HFFc6 (cell line): ENCODE data around the gene ADCY4. TPM values are rescaled to one million over a fixed set of nuclear protein-coding genes. Genes with fewer than 3 reads are reported as not detected.

Experiments
- DNase-seq: peaks from one replicate; pipeline ENCODE4 v3.0.0-alpha.2; 2018
- H3K27ac Mint-ChIP-seq: 2 replicates; pipeline ENCODE4 v1.8.0; 2020; ENCODE audit warnings: mild to moderate bottlenecking, mixed read lengths
- H3K27me3 Mint-ChIP-seq: 2 replicates; pipeline ENCODE4 v1.8.0; 2021; ENCODE audit warnings: mild to moderate bottlenecking, moderate library complexity, mixed read lengths; ENCODE audit not compliant: insufficient read depth
- H3K36me3 Mint-ChIP-seq: 2 replicates; pipeline ENCODE4 v1.8.0; 2021; ENCODE audit warnings: low read depth, mixed read lengths
- H3K4me1 Mint-ChIP-seq: 2 replicates; pipeline ENCODE4 v1.8.0; 2020; ENCODE audit warnings: low read depth, mixed read lengths
- H3K4me3 Mint-ChIP-seq: 2 replicates; pipeline ENCODE4 v1.8.0; 2020; ENCODE audit warnings: mild to moderate bottlenecking, moderate library complexity, mixed read lengths
- H3K9me3 Mint-ChIP-seq: 2 replicates; pipeline ENCODE4 v1.8.0; 2020; ENCODE audit warnings: mild to moderate bottlenecking, mixed read lengths
- CTCF ChIP-seq: fragments of 200-600 bp; sonication (generic); IDR thresholded peaks from 2 replicates; pipeline ENCODE4 v1.5.0; 2021; ENCODE audit warnings: antibody characterized with exemption, mild to moderate bottlenecking
- total RNA-seq, 6 experiments: library from RNA; stranded (reverse); fragmentation: NEBNext Ultra II Directional; extraction: Animal tissue kit (Norgen Biotek cat#: 25700); gene quantifications; 2 replicates in 1 of 6; 3 replicates in 5 of 6; pipeline ENCODE4 v1.2.3, GENCODE V29; 2021

ADCY4 gene
- total RNA-seq, 6 experiments from 2014 or later = 0.25 to 0.41 (median 0.34) TPM; not detected in 3

GRCh38 chr14:24277606-24278321, 57.1 kb downstream of the ADCY4 start:
- no peak overlapping the region for H3K27ac Mint-ChIP-seq
- H3K4me1 Mint-ChIP-seq = peaks cover 41% of the 10 kb centered on the region
- H3K36me3 Mint-ChIP-seq = no peaks in the 10 kb centered on the region
- H3K27me3 Mint-ChIP-seq = no peaks in the 10 kb centered on the region; the same call in 1 of the 2 replicates
- H3K4me3 Mint-ChIP-seq = no peak overlapping the region
- DNase-seq = no peak
- TF ChIP-seq CTCF = no peak
- no peaks in the 10 kb centered on the region for H3K9me3 Mint-ChIP-seq

GRCh38 chr14:24277071-24277470, 57.8 kb downstream of the ADCY4 start:
- no peak for DNase-seq
- Mint-ChIP-seq H3K9me3 (no peaks in the 10 kb centered on the region), H3K27ac (no peak overlapping the region), H3K27me3 (no peaks in the 10 kb centered on the region), H3K4me3 (no peak overlapping the region), H3K36me3 (no peaks in the 10 kb centered on the region), H3K4me1 (peaks cover 48% of the 10 kb centered on the region)
- TF ChIP-seq CTCF = no peak

- Mint-ChIP-seq H3K36me3 (0 out of 2 replicates have a peak, but pooled peaks cover 4% of the 10 kb centered on the region), H3K4me1 (peaks cover 44% of the 10 kb centered on the region), H3K27me3 (peaks cover 3% of the 10 kb centered on the region; the same call in 1 of the 2 replicates), H3K27ac (peak overlapping the region; percentile 2; the same call in 1 of the 2 replicates), H3K9me3 (no peaks in the 10 kb centered on the region), H3K4me3 (no peak overlapping the region)
- no peak for DNase-seq
- no peak for TF ChIP-seq CTCF
Observed at GRCh38 chr14:24274101-24274543, 60.7 kb downstream of the ADCY4 start.

- Mint-ChIP-seq H3K9me3 (no peaks in the 10 kb centered on the region), H3K27me3 (peaks cover 3% of the 10 kb centered on the region; the same call in 1 of the 2 replicates), H3K27ac (no peak overlapping the region), H3K4me1 (peaks cover 38% of the 10 kb centered on the region), H3K4me3 (no peak overlapping the region), H3K36me3 (0 out of 2 replicates have a peak, but pooled peaks cover 4% of the 10 kb centered on the region)
- TF ChIP-seq CTCF = peak; percentile 28; the same call in 1 of the 2 replicates
- no peak for DNase-seq
Observed at GRCh38 chr14:24273422-24273998, 61.4 kb downstream of the ADCY4 start.

GRCh38 chr14:24272467-24272866, 62.4 kb downstream of the ADCY4 start:
- H3K27ac Mint-ChIP-seq = peak overlapping the region; percentile 80
- H3K4me1 Mint-ChIP-seq = peaks cover 34% of the 10 kb centered on the region
- H3K9me3 Mint-ChIP-seq = no peaks in the 10 kb centered on the region
- TF ChIP-seq CTCF = no peak
- H3K4me3 Mint-ChIP-seq = peak overlapping the region; percentile 90
- no peak for DNase-seq
- H3K27me3 Mint-ChIP-seq = peaks cover 3% of the 10 kb centered on the region; the same call in 1 of the 2 replicates
- H3K36me3 Mint-ChIP-seq = 0 out of 2 replicates have a peak, but pooled peaks cover 4% of the 10 kb centered on the region
